Right hindlimb (tissue), 1 donor: ENCODE measurements around the gene SHLD1.

Experiments used
- DNase-seq: peaks from one replicate; pipeline ENCODE4 v3.0.0-alpha.2; 2018

The SHLD1 gene

DNA sequence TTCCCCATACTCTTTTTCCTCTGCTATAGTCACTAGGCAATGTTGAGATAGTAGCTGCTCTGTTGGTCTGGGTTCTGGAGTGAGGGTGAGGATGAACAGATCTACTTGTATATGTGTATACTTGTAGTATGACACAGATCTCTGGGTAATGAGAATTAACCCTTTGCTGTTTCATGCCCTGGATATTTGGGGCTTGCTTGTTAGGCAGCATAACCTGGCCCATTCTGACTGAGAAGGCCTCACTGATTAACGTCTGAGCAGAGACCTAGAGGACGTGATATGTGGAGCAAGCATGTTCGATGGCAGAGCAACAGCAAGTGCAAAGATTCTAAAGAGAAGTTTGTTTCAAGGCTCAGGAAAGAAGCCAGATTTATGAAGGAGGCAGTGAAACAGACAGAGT lies 105.7 kb downstream of the SHLD1 start:
- no peak for DNase-seq

DNA sequence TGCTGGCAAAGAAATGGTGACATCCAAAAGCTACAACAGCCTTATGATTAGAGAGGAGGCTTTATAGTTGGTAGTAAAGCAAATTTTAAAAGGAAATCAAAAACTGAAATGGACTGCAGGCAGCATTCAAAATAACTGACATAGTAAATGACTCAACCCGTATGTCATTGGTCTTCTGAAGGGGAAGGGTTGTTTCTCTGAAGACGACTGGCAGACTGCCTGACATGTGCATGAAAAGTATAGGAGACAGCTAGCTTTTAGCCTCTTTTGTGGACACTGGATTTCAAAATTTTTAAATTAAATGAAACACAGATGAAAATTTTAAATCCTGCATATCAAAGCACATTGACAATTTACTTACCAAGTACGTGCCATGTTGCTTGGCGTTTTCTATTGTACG lies 109.4 kb downstream of the SHLD1 start:
- DNase-seq: no peak

DNA sequence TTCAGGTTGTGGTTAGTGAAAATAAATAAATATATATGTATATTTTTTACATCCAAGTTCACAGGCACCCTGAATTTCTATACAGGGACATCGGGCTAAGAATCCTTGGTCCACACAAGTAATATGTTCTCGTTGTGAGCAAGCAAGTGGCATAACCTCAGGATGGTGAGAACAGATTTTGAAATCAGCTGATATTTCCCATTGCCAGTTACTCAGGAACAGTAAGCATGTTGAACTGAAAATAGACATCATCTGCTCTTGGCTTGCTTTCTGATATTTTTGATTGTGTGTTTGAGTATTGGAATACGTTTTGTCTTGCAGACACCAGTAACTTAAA lies 112.5 kb downstream of the SHLD1 start:
- no peak for DNase-seq

DNA sequence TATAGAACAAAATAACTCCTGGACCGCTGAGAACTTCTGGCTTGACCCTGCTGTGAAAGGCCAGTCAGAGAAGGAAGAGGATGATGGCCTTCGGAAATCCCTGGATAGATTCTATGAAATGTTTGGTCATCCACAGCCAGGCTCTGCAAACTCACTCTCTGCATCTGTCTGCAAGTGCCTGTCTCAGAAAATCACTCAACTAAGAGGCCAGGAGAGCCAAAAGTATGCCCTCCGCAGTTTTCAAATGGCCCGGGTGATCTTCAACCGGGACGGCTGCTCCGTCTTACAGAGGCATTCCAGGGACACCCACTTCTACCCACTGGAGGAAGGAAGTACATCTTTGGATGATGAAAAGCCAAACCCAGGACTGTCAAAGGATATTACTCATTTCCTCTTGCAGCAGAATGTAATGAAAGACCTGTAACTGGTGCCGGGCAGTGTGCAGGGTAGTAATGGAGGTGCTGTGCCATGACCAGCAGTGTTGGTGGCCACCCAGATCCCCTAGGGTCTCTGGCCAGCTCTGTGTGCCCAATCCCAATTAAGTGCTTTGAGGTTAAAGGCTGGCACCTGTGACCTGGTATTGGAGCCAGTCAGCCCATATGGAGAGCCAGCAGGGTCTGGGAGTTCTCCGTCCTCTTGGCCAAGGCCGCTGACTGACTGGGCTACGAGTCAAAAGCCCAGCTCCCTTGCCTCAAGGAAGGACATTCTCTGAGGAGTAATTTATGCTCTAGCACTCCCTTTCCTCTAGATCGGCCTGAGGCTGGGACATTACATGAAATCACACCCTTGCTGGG lies 113.0 kb downstream of the SHLD1 start:
- no peak for DNase-seq

DNA sequence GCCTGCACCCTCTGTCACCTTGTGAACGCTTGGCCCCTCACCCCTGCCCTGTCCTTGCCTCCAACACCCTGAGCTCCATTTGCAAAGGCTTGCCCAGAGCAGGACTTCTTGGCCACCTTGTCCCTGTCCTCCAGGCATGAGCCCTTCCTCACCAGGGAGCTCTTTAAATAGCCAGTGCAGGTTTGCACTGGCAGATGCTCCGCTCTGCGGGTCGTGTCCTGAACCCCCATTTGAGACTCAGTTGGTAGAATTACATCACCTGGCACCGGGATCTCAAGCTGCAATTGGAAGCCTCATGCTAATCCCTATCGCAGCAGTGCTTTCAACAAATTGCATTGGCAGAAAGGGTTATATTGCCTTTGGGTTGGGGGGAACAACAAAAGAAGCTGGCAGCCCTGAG lies 114.2 kb downstream of the SHLD1 start:
- no peak for DNase-seq

DNA sequence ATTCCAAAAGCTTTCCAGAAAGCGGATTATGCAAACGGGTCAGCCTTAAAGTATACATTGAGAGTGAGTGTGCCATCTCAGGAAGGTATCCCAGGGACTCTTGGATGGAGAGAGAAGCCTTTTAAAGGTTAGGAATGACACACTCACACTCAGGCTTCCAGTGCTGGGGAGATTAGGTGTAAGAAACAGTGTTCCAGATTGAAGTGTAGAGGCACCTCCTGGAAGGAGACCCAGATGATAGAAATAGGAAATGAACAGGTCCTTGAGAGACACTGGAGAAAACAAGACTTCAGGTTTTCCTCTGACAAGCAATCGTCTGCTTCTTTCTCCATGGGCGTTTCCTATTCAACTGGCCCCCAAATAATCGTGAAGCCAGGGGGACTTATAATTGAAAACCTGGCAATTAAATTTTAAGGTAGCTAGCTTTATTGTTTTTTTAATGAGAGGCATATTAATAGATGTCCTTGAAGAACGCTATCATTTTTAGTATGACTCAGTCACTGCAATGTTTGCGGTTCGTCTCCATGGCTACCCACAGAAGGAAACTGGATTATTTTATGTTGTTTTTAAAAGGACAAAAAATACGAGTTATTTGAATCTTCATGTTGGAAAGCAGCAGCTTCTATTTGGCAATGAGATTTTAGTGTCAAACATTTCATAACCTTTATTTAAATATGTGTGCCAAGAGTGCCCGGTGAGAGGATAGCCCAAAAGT lies 114.8 kb downstream of the SHLD1 start:
- DNase-seq: no peak

DNA sequence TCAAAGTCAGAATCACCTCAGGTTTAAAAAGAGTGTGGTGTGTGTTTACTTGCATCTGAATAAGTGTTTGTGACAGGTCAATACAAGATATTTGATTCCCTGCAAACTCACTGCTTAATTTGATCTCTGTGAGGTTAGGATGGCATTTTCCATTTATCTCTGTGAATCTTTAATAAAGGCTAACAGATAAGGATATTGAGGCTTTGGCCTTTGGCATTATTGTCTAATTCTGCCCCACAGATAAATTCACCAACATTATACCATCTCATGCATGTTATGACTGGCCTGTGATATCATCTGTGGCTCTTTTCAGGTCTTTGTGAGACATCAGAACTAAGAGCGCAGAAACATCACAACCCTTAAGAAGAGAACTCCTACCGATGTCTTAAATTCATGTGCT lies 115.4 kb downstream of the SHLD1 start:
- no peak for DNase-seq

DNA sequence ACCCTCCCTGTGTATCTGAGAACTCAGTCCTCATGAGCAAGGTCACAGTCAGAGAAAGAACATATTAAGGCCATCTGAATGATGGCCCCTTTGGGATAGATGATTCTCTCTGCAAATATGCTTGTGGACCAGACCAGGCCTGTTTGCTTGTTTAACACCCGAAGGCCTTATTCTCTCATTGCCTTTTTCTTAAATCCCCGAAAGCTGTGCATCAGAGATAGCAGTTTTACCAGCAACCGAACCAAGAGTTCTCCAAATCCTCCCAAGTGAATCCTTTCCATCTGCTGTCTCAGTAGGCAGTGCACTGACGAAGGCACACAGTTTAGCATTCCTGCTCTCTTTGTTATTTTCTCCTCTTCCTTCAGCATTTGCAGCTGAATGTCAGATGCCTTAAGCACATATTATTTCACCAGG lies 120.4 kb downstream of the SHLD1 start:
- no peak for DNase-seq

DNA sequence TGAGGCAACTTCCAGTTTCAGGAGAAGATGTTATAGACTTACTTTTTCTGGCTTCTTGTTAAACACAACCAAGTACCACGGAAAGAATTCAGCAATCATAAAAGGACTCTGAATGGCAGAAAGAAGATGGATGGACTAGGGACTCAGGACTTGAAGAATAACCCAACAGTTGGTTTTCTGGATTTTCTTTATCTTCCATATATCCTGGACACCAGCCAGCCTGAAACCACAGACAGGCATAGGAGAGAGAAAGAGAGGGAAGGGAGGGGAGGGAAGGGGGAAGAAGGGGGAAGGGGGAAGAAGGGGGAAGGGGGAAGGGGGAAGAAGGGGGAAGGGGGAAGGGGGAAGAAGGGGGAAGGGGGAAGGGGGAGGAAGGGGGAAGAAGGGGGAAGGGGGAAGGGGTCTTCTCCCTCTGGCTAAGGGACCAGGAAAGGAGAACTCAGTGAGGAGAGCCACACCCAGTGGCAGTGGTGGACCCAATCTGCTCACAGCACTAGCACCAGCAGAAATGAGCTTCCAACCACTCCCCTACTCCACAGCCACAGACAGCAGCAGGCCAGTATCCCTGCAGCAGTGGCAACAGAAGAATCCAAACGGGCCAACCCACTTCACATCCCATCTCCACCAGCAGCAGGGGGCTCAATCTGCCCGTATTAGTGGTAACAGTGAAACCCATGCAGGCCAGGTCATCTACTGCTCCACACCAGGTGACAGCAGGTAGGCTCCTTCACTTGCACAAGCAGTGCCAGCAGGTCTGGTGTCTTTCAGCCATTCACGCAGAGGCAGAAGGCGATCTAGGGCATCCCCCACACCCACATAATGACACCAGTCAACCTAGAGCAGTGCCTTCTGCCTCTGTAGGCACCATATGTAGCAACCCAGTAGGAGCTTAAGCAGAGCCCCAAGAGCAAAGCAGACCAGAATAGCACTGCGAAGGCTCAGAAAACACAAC lies 121.5 kb downstream of the SHLD1 start:
- DNase-seq: no peak

DNA sequence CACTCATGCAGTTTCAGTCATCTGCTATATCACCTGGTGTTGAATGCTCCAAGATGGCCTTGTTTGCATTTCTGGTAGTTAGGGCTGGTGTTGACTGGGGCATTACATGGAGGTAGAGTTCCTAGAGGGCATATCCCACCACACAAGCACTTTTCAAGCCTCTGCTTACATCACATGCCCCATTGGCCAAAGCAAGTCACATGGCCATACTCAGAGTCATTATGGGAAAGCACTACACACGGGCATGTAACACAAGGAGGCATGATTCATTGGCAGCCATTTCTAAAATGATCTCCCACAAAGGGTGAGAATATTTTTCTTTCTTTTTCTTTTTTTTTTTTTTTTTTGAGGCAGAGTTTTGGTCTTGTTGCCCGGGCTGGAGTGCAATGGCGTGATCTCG lies 126.9 kb downstream of the SHLD1 start:
- DNase-seq: no peak

DNA sequence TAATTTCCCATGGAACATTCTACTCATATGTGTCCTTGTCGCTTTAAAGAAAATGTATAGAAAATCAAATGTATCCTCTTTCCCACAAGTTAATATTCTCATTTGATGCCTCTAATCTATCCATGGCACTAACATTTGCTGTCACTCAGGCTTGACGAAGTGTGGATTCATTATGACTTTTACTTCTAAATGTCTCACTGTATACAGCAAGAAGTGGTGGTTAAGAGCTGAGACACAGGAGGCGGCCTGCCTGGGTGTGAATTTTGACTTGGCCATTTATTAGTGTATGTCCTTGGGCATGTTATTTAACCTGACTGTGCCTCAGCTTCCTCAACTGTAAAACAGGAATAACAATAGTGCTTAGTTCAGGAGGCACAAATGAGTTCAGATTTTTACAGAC lies 130.1 kb downstream of the SHLD1 start:
- DNase-seq: no peak

DNA sequence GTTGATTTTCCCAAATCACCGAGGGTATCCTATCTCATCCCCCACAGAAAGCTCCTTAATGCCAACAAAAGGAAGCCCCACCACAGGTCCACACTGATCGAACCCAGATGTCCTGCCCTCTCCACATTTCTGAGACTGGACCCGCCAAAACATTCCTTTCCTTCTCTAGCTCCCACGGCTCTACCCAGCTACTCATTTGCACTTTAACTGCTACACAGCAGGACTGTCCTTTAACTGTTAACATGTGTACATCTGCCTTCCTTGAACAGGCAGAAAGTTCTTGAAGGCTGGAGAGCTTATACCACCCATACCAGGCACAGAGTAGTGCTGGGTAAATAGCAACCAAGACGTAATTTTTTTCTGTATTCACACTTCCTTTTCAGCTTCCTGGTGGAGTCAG lies 131.5 kb downstream of the SHLD1 start:
- no peak for DNase-seq

DNA sequence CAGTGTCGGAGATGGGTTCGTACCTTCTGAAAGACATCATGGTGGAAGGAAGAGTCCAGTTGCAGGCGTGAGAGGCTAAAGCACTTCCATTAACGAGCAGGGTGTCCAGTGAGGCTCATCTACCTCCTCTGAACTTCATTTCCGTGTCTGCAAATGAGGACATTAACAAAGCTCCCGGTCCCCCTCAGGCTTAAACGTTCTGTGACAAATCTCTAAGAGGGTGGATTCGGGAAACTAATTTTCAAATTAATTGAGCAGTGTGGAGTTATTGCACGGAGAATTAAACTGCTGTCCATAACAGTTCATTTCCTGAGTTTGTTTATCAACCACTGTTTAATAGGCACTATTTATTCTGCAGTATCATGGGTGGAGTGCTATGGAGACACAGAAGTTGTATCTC lies 132.0 kb downstream of the SHLD1 start:
- DNase-seq: no peak

DNA sequence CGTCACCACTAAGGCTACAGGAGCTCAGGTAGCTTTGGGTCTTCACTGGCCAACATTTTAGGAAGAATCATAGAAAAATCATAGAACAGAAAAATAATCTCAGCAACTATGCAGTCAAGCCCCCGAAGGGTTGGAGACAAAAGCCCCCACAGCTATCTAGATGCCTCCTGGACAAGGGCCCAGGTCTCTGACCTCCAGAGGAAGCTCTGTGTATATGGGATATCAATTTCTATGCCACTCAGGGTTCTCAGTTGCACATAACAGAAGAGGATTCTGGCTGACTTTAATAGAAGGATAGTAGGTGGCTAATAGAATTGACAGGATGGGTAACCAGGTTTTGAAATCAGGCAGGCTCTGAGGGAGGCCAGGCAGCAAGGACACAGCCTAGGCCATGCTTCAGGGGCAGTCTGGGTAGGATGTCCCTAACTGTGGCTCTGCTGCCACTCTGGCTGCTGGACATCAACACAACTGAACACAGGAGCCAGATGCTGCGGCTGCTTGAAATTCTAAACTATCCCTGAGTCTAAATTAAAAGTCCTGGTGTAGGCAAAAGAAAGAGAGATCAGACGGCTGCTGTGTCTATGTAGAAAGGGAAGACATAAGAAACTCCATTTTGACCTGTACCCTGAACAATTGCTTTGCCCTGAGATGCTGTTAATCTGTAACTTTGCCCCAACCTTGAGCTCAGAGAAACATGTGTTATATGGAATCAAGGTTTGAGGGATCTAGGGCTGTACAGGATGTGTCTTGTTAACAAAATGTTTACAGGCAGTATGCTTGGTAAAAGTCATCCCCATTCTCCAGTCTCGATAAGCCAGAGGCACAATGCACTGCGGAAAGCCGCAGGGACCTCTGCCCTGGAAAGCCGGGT lies 134.5 kb downstream of the SHLD1 start:
- no peak for DNase-seq

DNA sequence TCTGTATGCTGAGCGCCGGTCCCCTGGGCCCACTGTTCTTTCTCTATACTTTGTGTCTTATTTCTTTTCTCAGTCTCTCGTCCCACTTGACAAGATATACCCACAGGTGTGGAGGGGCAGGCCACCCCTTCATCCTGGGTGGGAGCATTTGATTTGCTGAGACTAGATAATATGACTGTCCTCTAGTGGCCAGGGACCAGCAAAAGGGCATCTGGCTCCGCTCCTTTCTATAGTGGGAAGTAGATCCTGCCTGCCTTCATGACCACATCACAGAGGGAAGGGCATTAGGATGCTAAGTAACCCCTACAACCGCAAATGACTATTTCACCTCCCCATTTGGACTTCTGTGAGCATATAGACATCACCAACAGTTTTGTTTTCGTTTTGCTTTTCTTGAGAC lies 135.7 kb downstream of the SHLD1 start:
- no peak for DNase-seq

DNA sequence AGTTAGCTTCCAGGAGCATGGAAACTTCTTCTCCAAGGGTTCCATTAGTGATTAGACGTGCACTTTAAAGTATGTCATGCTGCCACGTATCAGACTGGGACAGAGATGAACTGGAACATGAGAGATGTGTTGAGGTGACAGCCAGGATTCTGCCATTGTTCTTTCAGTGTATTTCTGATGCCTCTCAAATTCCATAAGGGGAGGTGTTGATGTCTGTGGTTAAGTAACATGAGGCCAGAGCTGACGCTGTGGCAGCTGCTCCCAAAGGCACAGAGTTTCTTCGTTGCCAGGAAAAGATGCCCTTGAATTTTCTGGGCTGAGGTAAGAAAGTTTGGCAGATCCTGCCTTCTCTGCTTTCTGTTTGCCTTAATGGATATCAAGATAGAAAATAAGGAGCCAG lies 136.6 kb downstream of the SHLD1 start:
- no peak for DNase-seq

DNA sequence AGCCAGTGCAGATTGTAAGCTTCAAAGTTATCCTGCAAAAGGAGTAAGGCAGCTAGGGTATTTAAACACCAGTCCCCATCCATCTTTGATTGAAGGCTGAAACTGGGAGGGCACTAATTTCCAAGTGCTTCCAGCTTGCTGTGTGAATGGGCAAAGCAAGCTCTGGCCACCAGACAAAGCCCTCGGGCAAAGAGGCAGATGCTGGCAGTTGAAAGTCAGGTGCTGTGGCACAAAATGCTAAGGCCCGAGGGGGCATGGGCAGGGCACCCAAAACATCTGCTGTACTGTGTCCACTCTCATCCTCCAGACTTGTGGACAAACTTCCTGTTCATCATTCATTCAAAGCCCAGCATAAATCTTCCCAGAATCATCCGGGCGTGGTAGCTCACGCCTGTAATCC lies 137.2 kb downstream of the SHLD1 start:
- no peak for DNase-seq

DNA sequence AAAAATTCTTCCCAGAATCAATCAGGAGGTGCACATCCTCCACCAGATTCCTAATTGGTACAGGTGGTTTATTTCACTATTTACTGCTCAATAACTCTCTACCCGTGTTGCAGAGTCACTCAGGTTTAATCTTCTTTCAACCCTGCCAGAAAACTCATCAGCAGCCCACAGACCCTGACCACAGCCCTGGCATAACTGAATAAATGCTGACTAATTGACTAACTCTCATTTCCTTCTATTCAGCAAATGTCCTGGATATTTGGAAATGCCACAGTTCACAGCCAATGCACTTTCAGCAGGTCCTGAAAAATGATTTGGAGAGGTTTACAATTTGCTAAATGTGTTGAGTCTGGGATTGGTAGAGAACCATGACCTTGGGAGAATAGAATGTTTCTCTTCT lies 137.8 kb downstream of the SHLD1 start:
- DNase-seq: no peak

DNA sequence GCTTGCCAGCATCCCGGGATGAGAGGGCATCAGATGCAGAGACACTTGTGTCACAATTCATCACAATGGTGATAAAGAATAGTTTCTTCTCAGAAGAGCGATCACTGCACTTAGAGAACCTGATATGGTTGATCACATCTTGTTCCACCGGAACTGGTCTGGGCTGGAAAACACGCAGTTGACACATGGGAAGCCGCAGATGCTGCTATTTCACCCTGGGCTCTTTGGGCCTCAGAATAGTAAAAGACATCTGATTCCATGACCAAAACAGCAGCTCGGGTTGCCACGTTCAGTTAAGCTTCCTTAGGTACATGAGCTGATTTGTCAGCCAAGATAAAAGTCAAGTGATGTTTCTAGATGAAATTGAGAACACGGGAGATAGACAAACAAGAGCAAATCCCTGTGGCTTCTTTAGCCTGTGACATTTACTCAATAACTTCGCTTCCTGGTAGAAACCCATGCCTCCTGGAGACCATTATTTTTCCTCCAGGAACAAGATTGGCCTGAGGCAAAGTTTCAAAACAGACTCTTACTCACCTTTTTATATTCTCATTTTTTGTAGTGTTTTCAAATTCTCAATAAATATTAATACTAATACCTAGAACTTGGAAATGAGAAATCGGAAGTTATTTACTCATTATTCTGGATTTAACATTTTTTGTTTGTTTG lies 140.7 kb downstream of the SHLD1 start:
- no peak for DNase-seq

DNA sequence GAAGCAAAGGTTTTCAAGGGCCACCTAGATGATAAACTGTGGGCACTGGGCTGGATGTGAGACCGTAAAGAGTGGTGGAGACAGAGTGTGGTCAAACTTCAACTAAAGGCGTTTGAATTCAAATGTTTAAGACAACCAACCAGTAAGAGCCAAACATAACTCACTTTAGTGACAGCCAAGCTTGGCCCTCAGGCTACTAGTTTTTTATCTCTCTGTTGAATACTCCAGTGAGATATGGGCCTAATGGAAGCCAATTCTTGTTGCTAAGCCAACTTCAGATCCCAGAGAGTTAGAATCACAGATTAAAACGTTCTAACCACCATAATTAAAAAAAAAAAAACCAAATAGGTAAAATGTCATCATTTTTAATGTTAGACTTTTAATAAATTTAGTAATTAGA lies 142.9 kb downstream of the SHLD1 start:
- no peak for DNase-seq

DNA sequence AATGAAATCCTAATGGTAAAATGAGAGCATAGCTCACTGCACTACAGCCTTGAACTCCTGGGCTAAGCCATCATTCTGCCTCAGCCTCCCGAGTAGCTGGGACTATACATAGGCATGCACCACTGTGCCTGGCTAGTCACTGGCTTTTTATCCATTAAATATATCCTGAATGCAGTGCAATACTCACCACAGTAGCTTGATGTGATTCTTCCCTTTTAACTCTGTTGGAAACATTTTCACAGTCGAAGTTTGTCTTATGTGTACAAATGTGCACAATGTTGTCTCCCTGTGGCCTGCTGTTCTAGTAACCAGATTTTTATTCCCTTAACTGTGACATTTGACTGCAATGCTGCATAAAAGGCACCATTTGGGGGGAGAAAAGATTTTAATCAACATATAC lies 143.4 kb downstream of the SHLD1 start:
- no peak for DNase-seq

DNA sequence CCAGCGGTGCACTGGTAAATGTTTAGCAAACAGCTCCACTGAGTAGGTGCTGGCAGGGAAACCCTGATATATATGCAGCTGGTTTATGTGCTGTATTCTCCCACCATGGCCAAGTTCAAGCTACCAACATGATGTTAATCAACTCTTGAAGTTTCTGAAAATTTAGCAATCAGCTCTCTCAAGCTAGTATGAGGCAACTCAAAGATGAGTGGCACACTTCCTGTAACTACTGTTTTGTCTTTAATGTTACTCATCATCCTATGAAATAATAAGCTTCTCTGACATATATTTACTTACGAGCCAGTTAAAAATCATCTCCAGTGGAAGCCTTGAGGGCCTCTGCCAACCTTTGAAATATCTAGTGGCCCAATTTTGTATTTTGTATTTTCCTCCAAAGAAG lies 145.4 kb downstream of the SHLD1 start:
- no peak for DNase-seq
